IPS DF 19.7 (cell line): Measurements from ENCODE around the gene ABHD12.

Experiments used
- DNase-seq: peaks from one replicate; pipeline ENCODE4 v3.0.0-alpha.2; 2013; ENCODE audit warnings: low read depth, low spot score

The ABHD12 gene

DNA sequence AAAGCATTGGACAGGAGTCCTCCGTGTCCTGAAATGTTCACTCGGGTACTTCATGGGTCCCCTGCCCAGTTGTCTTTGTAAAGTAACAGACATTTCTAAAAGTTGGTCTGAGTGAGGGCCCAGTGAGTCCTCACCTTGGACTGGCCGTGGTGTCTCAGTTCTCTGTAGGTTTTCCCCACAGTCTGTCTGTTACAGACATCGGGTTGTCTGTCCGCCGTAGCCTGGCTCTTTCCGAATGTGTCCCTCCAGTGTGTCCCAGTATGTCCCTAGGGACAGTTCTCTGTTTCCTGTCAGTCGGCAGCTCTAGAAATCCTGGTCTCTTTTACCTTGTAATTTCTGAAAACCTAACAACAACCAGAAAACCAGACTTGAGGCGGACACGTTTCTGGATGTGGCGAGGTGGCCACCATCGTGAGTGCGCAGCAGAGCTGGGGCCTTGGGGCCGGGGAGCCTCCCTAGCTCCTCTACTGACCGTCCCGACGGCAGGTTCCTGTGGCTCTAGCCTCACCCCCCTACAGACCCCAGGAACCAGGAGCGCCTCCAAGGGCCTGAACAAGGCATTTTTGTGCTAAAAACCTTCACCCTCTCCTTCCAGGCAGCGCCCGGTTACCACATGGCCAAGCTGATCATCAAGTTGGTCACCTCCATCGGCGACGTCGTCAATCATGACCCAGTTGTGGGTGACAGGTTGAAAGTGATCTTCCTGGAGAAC lies 100.6 kb downstream of the ABHD12 start:
- no peak for DNase-seq

DNA sequence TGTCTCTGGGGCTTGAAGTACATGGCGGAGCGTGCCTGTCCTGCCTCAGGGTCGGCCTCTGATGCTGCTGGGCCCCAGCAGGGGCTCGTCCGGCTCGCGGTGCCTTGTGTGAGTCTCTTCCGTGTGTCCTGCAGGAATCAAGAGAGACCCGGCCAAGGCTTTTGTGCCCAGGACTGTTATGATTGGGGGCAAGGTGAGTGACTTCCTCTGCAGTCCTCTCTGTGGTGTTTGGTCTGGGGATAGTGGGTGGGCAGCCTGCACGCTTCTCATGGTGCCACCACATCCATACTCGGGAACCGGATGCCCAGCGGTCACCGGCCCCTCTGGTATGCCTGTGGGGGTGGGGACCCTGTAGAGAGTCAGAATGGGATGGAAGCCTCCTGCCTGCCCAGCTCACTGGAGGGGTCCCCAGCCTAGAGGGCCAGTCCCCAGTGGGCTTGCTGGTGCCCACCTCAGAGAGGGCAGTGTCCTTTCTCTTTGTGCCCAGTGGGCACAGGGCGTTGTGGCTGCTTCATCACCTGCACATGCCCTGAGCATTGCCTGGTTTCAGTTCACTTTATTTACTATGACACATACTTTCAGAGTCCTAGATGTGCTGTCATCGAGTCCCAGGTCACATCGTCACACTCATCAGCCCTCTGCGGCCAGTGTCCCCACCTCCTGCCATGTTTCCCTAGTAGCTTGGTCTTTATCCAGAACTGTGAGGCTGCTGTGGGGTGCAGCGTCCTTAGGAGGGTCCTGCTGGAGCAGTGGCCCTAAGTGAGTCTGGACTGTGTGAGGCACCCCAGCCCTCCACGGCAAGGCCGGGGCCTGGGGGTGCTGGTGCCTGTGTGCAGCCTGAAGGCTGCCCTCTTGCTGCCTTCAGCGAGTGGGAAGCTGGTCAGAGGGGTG lies 102.1 kb downstream of the ABHD12 start:
- no peak for DNase-seq

DNA sequence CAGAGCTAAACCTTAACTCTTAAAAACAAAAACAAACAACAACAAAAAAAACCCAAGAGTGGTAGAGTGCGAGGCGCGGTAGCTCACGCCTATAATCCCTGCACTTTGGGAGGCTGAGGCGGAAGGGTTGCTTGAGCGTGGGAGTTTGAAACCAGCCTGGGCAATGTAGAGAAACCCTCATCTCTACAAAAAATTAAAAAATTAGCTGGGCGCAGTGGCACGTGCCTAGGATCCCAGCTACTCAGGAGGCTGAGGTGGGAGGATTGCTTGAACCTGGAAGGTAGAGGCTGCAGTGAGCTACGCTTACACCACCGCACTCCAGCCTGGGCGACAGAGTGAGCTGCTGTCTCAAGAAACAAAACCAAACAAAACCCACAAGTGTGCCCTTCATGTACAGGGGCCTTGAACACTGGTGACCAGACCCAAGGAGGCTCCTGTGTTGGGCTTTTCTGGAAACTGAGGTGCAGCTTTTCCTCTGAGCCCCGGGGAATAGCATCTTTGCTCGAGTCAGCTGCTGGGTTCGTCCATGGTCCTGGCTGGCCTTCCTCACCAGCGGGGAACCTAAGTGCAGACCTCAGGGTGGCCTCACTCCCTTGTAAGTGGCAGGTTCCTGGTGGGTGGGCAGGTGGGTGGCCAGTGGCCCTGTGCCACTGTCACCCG lies 102.9 kb downstream of the ABHD12 start:
- DNase-seq, result no peak

DNA sequence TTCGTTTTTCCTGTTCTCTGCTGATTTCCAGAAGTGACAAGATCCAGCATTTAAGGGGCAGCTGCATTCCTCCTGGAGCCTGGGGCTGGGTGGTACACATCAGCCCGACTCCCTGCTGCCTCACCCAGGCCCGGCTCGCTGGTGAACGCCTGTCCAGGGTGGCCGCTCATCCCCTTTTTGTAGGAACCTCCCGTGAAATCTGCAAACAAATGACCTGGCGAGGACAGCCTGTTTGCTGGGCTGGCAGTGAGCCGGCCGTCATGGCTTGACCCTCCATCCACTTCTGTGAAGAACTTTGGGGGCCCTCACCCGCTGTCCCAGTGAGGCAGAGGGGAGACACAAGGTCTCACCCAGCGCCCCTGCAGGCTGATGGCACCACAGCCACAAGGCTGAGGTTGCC lies 103.7 kb downstream of the ABHD12 start:
- DNase-seq, result no peak

DNA sequence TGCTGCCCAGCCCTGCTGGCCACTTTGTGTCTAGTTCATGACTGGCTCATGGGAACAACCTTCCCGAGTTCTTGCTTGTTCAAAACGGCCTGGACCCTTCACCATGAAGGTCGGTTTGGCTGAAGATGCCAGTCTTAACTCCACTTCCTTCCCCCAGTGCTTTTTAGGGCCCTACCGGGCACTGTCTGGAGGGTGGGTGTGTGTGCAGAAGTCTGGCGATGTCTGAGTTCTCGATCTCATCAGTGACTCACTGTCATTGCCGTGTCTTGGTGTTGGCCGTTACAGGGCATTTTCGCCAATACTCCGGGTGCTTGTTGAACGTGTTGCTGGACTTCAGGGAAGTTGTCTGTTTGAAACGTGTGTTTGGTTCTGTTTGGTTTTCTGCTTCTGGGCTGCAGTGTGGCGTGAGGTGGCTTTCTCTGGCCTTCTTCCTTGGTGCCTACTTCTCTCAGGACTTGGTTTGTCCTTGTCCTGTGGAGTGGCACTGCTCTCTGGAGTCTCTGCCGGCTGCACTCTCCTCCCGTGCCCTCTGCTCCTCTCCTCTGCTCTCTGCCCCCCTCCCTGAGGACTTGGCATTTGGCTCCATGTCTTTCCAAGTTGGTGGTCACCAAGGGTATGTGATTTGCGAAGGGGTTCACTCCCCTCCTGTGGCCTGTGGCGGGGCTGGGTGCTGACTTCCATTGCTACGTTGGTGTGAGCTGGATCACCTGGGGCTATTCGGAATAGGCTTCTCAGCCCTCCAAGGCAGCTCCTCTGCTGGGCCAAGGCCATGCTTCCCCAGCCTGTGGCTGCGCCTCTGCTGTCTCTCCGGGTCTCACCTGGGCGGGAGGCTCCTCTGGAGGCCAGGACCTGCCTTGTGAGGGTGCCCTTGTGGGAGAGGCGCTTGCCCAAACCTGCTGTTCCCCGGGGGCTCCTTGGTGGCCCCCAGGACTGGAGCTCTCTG lies 104.5 kb downstream of the ABHD12 start:
- DNase-seq, result no peak

DNA sequence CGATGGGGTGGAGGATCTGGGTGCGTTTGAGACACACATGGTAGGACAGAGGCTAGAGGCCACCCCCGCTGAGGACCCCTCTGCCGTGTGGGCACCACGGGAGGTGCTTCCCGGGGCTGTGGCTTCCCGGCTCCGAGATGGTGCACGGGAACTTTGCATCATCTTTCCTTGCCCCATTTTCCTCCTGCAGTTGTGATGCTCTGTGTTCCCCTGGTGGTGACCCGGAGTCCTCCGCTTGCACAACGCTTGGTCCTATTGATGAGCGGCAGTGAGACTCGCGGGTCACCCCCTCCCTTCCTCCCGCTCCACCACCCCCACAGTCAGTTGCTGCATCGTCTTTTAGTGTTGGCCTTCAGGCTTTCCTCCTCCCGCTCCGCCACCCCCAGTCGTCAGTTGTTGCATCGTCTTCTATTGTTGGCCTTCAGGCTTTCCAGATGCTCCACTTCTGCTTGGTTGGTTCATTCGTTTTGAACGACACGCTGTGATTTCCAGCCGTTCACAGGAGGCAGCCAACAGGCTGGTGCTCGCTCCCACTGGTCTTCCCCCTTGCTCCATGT lies 105.5 kb downstream of the ABHD12 start:
- DNase-seq, result no peak

DNA sequence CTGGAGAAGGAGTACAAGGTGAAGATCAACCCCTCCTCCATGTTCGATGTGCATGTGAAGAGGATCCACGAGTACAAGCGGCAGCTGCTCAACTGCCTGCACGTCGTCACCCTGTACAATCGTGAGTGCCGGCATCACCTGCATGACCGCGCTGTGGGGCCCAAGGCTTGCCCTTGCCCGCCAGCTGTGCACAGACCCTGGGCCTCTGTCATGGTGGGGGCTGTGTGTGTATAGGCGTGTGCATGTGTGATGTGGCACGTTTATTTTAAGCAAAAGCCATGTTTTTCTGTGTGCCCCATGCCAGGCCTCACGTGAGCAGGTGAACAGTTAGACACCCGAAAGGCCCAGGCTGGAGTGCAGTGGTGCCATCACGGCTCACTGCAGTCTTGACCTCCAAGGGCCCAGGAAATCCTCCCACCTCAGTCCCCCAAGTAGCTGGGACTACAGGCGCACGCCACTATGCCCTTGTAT lies 106.5 kb downstream of the ABHD12 start:
- DNase-seq, result no peak

DNA sequence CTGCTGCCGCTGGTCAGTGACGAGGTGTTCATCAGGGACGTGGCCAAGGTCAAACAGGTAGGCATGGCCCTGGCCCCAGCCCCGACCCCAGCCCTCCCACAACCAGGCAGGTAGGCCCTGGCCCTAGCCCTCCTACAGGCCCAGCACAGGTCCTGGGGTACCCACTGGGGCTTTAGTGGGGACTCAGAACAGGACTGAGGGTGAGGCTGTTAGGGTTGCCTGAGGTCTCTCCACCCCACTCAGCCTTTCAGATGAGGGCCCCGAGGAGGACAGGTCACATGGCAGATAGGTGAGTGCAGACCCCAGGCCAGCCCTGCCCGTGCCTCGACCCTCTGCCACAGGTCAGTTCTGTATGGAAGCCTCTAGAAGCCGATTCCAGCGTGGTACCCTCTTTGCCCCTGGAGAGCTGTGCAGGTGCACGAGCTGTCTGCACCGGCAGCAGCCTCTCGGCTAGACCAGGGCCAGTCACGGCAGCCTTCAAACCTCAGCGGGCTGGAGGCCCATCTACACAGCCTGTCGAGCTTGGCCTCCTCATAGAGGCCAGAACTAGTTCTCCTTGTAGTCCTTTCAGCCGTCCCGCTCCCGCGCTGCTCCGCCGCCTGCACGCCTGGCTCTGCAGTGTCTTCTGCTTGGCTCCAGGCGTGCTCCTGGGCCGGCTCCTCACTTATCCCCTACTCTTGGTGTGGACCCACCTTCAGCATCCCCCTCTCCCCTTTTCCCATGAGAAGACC lies 107.2 kb downstream of the ABHD12 start:
- no peak for DNase-seq

DNA sequence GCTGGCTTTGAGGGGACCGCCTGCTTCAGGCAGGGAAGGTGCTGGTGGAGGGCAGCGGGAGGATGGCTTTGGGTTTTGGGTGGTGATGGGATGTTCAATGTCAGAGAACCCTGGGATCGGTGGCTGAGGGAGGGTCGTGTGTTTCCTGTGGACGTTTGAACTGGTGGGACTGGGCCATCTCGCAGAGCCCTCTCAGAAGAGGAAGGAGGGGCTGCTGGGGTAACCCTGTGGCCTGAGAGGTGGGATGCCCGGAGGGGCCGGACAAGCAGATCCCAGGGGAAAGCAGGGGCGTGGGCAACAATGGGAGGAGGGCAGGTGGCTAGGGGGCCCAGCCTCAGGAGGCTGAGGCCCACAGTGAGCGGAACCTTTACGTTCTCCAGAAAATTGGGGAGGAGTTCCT lies 107.8 kb downstream of the ABHD12 start:
- DNase-seq, result no peak

DNA sequence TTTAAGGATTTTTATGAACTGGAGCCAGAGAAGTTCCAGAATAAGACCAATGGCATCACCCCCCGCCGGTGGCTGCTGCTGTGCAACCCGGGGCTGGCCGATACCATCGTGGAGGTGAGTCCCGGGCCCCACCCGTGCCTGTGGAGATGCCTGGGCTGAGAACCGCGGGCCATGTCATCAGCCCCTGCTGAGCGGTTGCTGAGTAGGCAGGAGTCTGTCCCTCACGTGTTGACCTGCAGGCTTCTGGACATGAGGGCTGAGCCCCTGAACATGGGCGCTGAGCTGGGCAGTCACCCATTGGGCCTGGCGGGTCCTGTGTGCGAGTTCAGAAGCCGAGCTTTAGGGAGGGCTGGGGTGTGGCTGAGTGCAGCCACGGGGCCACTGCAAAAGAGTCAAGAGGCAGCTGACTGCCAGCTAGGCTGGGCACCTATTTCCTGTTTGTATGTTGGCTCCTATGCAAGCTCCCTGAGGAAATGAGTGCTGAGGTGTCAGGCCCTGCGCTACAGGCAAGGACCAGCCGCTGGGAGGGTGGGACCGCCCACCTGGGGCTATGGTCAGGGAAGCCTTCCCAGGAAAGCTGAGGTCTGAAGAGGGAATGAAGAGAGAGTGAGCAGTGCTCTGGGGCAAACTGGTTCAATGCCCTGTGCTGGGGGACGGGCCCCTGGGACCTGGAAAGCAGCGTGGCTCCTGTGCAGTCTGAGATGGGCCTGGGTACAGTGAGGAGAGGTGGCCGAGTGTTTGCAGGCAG lies 108.4 kb downstream of the ABHD12 start:
- DNase-seq, result no peak

DNA sequence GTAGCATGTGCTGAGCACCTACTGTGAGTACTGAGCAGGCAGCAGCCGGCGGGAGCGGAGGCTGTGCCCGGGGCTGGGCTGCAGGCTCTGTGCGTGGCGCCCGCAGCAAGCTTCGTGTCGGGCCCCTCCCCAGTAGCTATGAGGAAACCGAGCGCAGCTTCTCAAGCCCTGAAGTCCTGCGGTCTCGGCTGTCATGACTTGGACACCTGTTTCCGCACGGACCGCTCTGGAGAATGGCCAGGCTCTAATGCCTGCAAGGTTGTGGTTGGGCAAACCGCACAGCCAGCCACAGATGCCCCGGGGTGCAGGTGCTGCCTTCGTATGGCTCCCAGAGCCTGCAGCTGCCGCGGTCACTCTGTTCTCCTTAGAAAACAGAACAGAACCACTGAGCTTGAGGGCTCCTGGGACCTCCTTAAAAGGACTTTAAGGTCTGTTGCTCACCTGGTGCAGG lies 109.1 kb downstream of the ABHD12 start:
- DNase-seq, result no peak

DNA sequence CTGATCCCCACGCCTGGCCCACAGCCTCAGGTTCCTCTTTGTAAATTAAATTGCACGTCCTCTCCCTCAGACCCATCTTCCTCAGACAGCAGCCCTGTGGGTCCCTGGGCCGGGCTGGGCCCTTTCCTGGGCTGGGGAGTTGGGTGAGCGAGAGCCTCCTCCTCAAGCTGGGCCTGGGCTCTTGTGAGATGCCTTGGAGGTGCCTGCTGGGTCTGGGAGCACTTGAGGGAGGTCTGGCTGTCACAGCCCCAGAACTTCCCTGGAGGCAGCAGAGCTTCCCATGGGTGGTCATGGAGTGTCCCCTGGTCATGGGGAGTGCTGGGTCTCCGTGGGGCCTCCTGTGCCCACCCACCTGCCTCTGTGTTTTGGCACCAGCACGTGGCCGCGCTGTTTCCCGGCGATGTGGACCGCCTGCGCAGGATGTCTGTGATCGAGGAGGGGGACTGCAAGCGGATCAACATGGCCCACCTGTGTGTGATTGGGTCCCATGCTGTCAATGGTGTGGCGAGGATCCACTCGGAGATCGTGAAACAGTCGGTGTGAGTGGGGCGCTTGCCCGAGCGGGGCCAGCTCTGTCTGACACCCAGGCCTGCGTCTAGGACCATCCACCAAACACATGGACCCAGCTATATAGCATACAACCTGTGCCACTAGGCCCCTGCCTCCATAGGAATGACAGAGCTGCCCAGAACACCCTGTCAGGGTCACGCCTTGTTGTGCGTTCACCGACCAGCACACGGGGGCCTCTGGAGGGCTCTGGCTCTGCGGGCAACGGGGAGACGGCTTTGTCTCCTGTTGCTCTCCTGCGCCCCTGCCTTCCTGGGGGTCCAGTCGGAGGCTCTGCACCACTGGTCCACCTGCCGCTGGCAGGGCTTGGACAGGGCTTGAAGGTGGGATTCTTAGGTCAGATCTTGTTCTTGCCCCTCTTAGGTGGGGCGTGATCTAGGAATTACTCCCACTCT lies 109.8 kb downstream of the ABHD12 start:
- DNase-seq, result no peak

DNA sequence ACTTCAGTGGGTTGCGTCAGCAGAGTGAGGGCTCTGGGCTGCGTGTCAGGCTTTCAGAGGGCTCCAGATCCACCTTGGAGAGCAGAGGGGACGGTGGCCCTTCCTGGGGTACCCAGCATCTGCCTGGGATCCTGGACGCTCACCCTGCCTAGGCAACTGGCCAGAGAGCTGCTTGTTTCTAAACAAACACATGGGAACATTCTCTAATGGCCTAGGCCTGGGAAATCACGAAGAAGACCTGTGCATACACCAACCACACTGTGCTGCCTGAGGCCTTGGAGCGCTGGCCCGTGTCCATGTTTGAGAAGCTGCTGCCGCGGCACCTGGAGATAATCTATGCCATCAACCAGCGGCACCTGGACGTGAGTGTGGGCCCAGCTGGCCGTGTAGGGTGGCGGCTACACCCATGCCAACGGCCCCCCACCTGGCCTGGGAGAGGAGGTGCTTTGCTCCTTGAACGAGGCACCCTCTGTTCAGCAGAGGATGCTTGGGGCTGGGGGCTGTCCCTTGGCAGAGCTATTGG lies 110.5 kb downstream of the ABHD12 start:
- no peak for DNase-seq

DNA sequence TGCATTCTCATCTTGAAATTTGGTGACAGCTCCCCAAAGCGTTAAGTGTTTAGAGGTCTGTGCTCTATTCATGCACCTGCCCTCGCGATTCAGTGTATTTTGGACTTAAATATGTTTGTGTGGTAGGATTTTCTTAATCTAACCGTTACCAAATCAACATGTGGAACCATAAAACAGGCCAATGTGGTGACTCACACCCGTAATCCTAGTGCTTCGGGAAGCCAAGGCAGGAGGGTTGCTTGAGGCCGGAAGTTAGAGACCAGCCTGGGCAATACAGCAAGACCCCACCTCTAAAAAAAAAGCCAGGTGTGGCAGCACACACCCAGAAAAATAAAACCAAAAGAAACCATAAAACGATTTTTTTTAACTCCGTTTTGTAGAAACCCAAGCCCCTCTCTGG lies 111.2 kb downstream of the ABHD12 start:
- DNase-seq, result no peak

DNA sequence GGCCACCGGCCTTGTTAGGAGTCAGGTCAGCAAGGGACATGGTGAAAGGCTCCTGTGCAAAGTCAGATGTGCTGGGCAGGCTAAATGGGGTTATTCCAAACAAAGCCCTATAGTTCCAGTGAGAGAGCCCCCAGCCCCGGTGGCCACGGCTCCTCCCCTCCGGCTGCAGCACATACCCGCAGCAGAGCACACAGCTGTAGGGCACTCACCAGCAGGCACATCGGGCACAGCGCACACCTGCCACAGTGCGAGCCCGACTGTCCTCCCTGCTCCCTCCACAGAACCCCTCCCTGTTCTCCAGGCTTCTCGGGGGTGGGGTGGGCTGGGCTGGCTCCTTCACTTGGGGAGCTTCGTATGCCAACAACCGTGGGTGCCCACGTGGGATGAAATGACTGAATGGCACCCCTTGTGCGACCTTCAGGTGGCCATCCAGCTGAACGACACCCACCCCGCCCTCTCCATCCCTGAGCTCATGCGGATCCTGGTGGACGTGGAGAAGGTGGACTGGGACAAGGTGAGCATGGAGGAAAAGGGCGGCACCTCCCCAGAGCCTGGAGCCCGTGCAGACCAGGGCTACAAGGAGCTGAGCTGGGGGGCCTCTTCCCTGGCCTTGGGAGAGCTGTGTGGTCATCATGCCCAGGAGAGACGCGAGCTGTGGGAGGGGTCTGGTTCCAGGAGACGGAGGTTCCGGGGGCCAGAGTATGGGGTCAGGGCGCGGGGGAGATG lies 111.8 kb downstream of the ABHD12 start:
- DNase-seq, result no peak

DNA sequence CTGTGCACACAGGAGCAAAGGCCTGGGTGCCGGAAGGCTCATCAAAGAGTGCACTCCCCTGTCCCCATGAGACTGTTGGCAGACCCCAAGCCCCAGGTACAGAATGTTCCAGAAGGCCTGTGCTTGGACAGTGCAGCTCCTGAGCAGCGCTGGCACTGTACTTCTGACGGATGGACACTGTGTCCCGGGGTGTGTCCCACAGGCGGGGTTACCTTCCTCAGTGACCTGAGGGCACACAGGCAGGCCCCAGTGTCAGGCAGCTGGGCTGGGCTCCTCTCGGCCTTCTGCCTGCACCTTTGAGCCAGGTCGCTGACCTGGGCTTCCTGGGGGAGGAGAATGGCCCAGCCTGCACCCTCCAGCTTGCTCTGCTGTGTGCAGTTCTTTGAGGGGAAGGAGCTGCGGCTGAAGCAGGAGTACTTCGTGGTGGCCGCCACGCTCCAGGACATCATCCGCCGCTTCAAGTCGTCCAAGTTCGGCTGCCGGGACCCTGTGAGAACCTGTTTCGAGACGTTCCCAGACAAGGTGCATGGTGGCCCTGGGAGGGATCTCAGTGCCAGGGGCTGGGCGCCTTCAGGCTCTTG lies 112.6 kb downstream of the ABHD12 start:
- DNase-seq, result no peak
